ENCODE data around the gene ZNF3.
"Not testable (repeated sequence)": the region's sequence is repeated elsewhere in the genome, so short reads cannot be mapped to it uniquely, and the experiment has no call there.

Gene ZNF3

GRCh38 chr7:100081535-100082102 is at the start of gene ZNF3:
Gene ZNF3 (minus strand): TSS chr7:100081723. CDS start chr7:100077357, 4,366 bp downstream.
- peak; percentile 98 for DNase-seq

- DNase-seq = peak; percentile 86
Observed at GRCh38 chr7:100130608-100131453, 49.3 kb upstream of the ZNF3 start.

- DNase-seq = not testable (repeated sequence)
Observed at GRCh38 chr7:100130220-100130607, 48.7 kb upstream of the ZNF3 start.

- no peak for DNase-seq
Observed at GRCh38 chr7:100128637-100128963, 47.1 kb upstream of the ZNF3 start.

- DNase-seq = peak; percentile 20
Observed at GRCh38 chr7:100127866-100128636, 46.5 kb upstream of the ZNF3 start.

- DNase-seq = peak; percentile 91
Observed at GRCh38 chr7:100126931-100127865, 45.7 kb upstream of the ZNF3 start, which contains the start of gene MBLAC1. Gene MBLAC1 (plus strand): TSS chr7:100126967. CDS start chr7:100127396, 429 bp downstream.

GRCh38 chr7:100126239-100126930 is 44.9 kb upstream of the ZNF3 start:
- DNase-seq = no peak

- DNase-seq = no peak
Observed at GRCh38 chr7:100124301-100125230, 43.0 kb upstream of the ZNF3 start.

GRCh38 chr7:100122568-100122967 is 41.0 kb upstream of the ZNF3 start:
- no peak for DNase-seq

- no peak for DNase-seq
Observed at GRCh38 chr7:100122067-100122466, 40.5 kb upstream of the ZNF3 start.

- no peak for DNase-seq
Observed at GRCh38 chr7:100120733-100121036, 39.2 kb upstream of the ZNF3 start.

GRCh38 chr7:100119970-100120732 is 38.6 kb upstream of the ZNF3 start:
- DNase-seq = peak; percentile 76

- DNase-seq = peak; percentile 95
Observed at GRCh38 chr7:100119072-100119969, 37.8 kb upstream of the ZNF3 start, which contains the start of the genes CNPY4 and TAF6. Gene CNPY4 (plus strand): TSS chr7:100119634. CDS start chr7:100119745, 111 bp downstream. Gene TAF6 (minus strand): TSS chr7:100119358. CDS start chr7:100114209, 5,149 bp downstream.

GRCh38 chr7:100118388-100119071 is 37.0 kb upstream of the ZNF3 start:
- no peak for DNase-seq

- no peak for DNase-seq
Observed at GRCh38 chr7:100115026-100115425, 33.5 kb upstream of the ZNF3 start.

GRCh38 chr7:100111914-100112313 is 30.4 kb upstream of the ZNF3 start:
- DNase-seq = no peak

- DNase-seq = no peak
Observed at GRCh38 chr7:100111156-100111555, 29.6 kb upstream of the ZNF3 start.

GRCh38 chr7:100109521-100110163 is 28.1 kb upstream of the ZNF3 start:
- no peak for DNase-seq
